Fibroblast of lung (primary cell): Measurements from ENCODE around the gene FGF14.

Experiments used
- CTCF ChIP-seq, 2 donors: IDR thresholded peaks in 1 of 2; conservative IDR thresholded peaks in 1 of 2; 1 replicate in 1 of 2; 2 replicates in 1 of 2; pipeline ENCODE4 v1.5.1; 2011 to 2012; ENCODE audit warnings: low read length in 2 of 2, control low read depth in 1 of 2, inconsistent platforms in 1 of 2, low read depth in 1 of 2, mild to moderate bottlenecking in 1 of 2
- EZH2 ChIP-seq: IDR thresholded peaks from 2 replicates; pipeline ENCODE4 v1.5.1; 2012; ENCODE audit warnings: low read length, control low read depth, mild to moderate bottlenecking; ENCODE audit errors: missing control alignments

- no peak for TF ChIP-seq EZH2
- TF ChIP-seq CTCF (conservative IDR thresholded peaks at IDR 0.05 in 1 of 2, IDR thresholded peaks at IDR 0.05 in 1 of 2; ENCODE audit: low read depth in 1 of 2, low read length in 2 of 2), result no peak
These were observed 628.8 kb downstream of the FGF14 start for GRCh38 chr13:101773062-101773461.
